Nephron progenitor cell (in vitro differentiated cells): Measurements from ENCODE around the gene NTM.
A peak's percentile ranks its signal among the peaks of the same experiment; 100 is the strongest.

Experiments used
- DNase-seq: peaks from one replicate; pipeline ENCODE4 v3.0.0; 2021
- H3K27ac Mint-ChIP-seq: 2 replicates; pipeline ENCODE4 v1.8.0; 2021; ENCODE audit warnings: mild to moderate bottlenecking, moderate library complexity, mixed read lengths
- H3K27me3 Mint-ChIP-seq: 2 replicates; pipeline ENCODE4 v1.8.0; 2021; ENCODE audit warnings: mild to moderate bottlenecking, low read depth, mixed read lengths; ENCODE audit not compliant: poor library complexity
- H3K36me3 Mint-ChIP-seq: 2 replicates; pipeline ENCODE4 v1.8.0; 2021; ENCODE audit warnings: low read depth, mixed read lengths
- H3K4me1 Mint-ChIP-seq: 2 replicates; pipeline ENCODE4 v1.8.0; 2021; ENCODE audit warnings: mixed read lengths
- H3K4me3 Mint-ChIP-seq: 2 replicates; pipeline ENCODE4 v1.8.0; 2021; ENCODE audit warnings: mild to moderate bottlenecking, moderate library complexity, mixed read lengths
- H3K9me3 Mint-ChIP-seq: 2 replicates; pipeline ENCODE4 v1.8.0; 2021; ENCODE audit warnings: mild to moderate bottlenecking, moderate library complexity, mixed read lengths
- TF ChIP-seq, protein P1 (sequence below): fragments of 200-600 bp; sonication (generic); IDR thresholded peaks from 2 replicates; pipeline ENCODE4 v1.5.0; 2021; ENCODE audit warnings: antibody characterized with exemption

NTM gene

DNA sequence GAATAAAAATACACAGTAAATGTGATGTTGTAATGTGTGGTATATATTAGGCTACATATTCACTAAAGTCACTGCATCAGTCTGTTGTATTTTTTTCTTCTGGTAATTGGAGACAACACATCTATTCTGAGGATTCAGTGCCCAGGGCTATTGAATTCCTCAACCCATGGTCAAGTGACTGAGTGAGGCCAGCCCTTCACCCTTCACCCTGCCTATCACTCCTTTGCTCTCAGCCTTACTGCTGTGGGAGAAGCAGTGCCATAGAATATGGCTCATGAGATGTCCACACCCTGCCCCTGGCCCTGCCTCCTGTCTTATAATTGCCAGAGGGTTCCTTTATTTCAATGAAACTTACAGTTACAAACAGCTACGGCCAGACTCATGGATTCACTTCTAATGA lies 295.6 kb downstream of the NTM start:
- H3K27ac Mint-ChIP-seq = no peak overlapping the region
- TF ChIP-seq, protein P1, sequence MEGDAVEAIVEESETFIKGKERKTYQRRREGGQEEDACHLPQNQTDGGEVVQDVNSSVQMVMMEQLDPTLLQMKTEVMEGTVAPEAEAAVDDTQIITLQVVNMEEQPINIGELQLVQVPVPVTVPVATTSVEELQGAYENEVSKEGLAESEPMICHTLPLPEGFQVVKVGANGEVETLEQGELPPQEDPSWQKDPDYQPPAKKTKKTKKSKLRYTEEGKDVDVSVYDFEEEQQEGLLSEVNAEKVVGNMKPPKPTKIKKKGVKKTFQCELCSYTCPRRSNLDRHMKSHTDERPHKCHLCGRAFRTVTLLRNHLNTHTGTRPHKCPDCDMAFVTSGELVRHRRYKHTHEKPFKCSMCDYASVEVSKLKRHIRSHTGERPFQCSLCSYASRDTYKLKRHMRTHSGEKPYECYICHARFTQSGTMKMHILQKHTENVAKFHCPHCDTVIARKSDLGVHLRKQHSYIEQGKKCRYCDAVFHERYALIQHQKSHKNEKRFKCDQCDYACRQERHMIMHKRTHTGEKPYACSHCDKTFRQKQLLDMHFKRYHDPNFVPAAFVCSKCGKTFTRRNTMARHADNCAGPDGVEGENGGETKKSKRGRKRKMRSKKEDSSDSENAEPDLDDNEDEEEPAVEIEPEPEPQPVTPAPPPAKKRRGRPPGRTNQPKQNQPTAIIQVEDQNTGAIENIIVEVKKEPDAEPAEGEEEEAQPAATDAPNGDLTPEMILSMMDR = no peak
- H3K36me3 Mint-ChIP-seq = no peaks in the 10 kb centered on the region
- peaks cover 8% of the 10 kb centered on the region for H3K27me3 Mint-ChIP-seq
- H3K4me1 Mint-ChIP-seq = peaks cover 89% of the 10 kb centered on the region
- no peaks in the 10 kb centered on the region for H3K9me3 Mint-ChIP-seq
- no peak for DNase-seq
- no peak overlapping the region for H3K4me3 Mint-ChIP-seq

DNA sequence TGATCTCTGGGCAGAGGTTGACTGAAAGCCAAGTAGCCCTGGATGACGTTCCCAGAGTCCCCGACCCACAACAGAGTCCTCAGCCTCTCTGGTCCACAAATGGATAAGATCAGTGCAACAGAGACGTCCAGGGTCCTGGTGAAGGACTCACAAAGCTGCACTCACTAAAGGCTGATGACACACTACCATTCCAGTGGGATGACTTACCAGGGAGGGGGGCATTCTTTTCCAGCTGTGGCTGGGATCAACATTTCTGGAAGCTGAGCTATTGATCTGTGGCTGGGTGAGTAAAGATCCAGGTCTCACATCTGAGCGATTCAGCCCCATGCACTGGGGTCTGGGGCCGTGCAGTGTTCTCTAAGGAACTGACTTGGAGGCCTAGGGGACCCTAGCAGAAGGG lies 296.2 kb downstream of the NTM start:
- Mint-ChIP-seq H3K27me3 (peaks cover 8% of the 10 kb centered on the region), H3K9me3 (no peaks in the 10 kb centered on the region), H3K27ac (no peak overlapping the region), H3K36me3 (no peaks in the 10 kb centered on the region), H3K4me3 (no peak overlapping the region), H3K4me1 (peaks cover 89% of the 10 kb centered on the region)
- DNase-seq = no peak
- TF ChIP-seq, protein P1 = no peak

DNA sequence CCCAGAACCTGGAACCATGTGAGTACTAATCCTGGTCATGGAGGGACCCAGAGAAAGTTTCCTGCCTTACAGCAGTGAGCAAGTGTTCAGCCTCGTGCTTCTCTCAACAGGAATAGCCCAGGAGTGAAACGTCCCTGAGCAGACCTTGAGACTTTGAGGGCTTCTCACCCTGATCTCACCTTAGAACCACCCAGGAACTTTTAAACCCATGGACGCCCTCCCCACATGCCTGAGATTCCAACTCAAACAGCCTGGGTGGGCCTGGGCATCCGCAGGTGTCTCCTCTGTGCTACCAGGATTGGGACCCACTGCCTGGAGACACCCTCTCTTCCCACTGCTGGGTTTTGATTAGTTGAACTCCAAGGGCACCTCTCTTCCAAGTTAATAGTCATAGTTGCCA lies 297.2 kb downstream of the NTM start:
- H3K27me3 Mint-ChIP-seq = peaks cover 8% of the 10 kb centered on the region
- no peak for DNase-seq
- no peaks in the 10 kb centered on the region for H3K9me3 Mint-ChIP-seq
- H3K4me1 Mint-ChIP-seq = peaks cover 89% of the 10 kb centered on the region
- TF ChIP-seq, protein P1 = no peak
- no peaks in the 10 kb centered on the region for H3K36me3 Mint-ChIP-seq
- H3K4me3 Mint-ChIP-seq = no peak overlapping the region
- no peak overlapping the region for H3K27ac Mint-ChIP-seq

DNA sequence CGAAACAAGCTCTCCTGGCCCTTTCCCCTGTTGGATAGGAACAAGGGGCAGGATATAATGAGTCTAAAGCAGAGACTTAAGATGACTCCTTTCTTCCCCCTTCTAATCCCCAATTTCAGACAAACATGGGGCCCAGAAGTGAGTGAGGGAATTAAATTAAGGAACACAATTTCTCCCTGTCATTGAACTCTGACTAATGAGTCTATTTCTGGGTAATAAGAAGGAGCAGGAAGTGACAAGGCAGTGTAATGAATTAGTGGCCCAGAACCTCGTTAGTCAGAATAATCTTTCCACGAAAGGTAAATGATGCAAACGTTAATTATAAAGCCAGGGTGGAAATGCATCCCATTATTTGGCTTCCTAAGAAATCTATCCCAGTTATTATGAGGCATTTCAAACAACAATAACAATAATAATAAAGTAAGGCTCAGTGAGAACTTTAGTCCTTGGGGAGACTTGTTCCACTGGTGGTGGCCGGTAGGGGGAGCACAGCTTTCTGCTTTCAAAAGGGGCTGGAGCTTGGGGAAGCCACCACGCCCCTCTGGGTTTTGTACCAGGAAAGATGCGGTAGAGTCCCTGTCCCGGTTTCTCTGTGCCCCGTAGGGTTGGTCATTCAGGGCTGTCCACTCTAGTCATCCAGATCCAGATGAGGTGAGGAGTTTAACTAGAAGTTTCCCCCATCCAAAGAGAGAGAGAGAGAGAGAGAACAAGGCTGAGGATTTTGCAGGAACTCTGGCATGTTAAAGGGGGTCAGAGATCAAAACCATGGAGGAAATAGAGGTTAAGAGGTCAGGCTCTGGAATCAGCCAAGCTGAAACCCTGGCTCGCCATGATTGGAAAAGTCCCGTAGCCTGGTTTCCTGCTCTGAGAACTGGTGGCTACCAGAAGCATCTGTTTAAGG lies 298.3 kb downstream of the NTM start:
- Mint-ChIP-seq H3K4me1 (peaks cover 83% of the 10 kb centered on the region), H3K9me3 (no peaks in the 10 kb centered on the region), H3K27me3 (peaks cover 5% of the 10 kb centered on the region), H3K27ac (peak overlapping the region; percentile 86), H3K36me3 (no peaks in the 10 kb centered on the region), H3K4me3 (peak overlapping the region; percentile 53)
- TF ChIP-seq, protein P1 = peak; percentile 74
- peak; percentile 79 for DNase-seq

DNA sequence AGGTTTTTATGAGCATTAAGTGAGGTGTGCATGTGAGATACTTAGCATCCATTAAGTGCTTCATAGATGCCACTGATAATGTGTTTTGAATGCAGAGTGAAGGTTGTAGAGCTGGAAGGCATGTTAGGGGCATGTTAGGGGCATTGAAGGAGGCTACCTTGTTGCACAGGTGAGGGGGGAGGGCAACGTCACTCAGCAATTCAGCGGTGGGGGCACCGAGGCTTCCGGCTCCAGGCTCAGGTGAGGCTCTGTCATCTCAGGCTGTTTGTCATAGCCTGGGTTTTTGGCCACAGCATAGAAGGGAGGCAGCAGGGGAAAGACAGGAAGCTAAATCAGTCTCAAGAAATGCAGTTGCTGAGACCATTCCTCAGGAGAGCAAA lies 299.0 kb downstream of the NTM start:
- Mint-ChIP-seq H3K4me1 (peaks cover 80% of the 10 kb centered on the region), H3K4me3 (peak overlapping the region; percentile 53)
- TF ChIP-seq, protein P1 = no peak

DNA sequence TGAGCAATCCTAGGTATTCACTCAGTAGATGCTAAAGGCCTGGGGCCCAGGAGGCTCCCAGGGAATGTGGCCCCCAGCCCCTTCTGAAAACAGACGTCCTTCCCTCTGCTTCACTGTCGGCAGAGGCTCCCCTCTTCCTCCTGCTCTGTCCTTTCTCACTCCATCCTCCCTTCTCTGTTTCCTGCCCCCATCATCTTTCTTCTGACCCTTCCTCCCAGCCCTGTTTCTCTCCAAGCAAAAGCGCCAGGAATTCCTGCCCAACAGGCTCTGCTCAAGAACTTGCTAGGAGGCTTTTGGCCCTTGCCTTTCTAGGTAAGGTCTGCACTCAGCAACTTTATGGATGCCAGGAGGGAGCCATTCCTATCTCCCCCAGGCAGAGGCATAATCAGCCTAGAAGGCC lies 300.5 kb downstream of the NTM start:
- TF ChIP-seq, protein P1 = no peak
- Mint-ChIP-seq H3K4me3 (no peak overlapping the region), H3K27me3 (peaks cover 10% of the 10 kb centered on the region), H3K4me1 (peaks cover 69% of the 10 kb centered on the region), H3K27ac (peak overlapping the region; percentile 91), H3K9me3 (no peaks in the 10 kb centered on the region), H3K36me3 (no peaks in the 10 kb centered on the region)
- DNase-seq = no peak

More for the DNA sequence above, 299.0 kb downstream of the NTM start:
- H3K36me3 Mint-ChIP-seq = no peaks in the 10 kb centered on the region
- H3K27me3 Mint-ChIP-seq = peaks cover 7% of the 10 kb centered on the region
- no peak for DNase-seq
- peak overlapping the region; percentile 86 for H3K27ac Mint-ChIP-seq
- no peaks in the 10 kb centered on the region for H3K9me3 Mint-ChIP-seq
